ENCODE results near the gene PLP1.

DNA sequence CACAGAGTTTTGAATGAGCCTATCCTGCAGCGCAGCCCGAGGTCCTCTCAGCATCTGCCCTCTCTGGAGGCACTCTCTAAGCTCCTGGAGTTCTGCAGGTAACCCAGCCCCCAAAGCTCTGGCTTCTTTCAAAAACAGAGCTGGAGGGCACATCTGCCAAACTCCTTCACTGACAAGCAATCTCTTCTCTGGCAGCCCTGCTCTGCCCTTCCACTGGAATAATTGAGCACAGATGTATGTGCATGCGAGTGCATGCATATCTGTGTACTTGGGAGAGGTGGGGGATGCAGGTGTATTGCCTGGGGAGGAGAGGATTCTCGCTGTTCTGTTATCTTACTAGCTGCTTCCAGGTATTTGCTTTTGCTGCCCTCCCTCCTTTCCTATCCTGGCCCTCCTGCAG, 22.2 kb upstream of the PLP1 start:
- TF ChIP-seq FOSL2 (IDR thresholded peaks at IDR 0.05; ENCODE audit: borderline replicate concordance, low read depth) (no peak), TAF1 (IDR thresholded peaks at IDR 0.05; ENCODE audit: borderline replicate concordance, low read depth, low read length) (no peak), CHD2 (IDR thresholded peaks at IDR 0.05; ENCODE audit: low read length, partially characterized antibody) (peak; percentile 63), POLR2AphosphoS5 (IDR thresholded peaks at IDR 0.05; ENCODE audit: low read depth, low read length) (no peak), MXI1 (IDR thresholded peaks at IDR 0.05; ENCODE audit: low read depth, low read length) (no peak), RFX5 (IDR thresholded peaks at IDR 0.05; ENCODE audit: low read length) (no peak), ELF1 (IDR thresholded peaks at IDR 0.05) (no peak)
- TF ChIP-seq, protein P1, sequence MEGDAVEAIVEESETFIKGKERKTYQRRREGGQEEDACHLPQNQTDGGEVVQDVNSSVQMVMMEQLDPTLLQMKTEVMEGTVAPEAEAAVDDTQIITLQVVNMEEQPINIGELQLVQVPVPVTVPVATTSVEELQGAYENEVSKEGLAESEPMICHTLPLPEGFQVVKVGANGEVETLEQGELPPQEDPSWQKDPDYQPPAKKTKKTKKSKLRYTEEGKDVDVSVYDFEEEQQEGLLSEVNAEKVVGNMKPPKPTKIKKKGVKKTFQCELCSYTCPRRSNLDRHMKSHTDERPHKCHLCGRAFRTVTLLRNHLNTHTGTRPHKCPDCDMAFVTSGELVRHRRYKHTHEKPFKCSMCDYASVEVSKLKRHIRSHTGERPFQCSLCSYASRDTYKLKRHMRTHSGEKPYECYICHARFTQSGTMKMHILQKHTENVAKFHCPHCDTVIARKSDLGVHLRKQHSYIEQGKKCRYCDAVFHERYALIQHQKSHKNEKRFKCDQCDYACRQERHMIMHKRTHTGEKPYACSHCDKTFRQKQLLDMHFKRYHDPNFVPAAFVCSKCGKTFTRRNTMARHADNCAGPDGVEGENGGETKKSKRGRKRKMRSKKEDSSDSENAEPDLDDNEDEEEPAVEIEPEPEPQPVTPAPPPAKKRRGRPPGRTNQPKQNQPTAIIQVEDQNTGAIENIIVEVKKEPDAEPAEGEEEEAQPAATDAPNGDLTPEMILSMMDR (IDR thresholded peaks at IDR 0.05) = no peak
- TF ChIP-seq, protein P2, sequence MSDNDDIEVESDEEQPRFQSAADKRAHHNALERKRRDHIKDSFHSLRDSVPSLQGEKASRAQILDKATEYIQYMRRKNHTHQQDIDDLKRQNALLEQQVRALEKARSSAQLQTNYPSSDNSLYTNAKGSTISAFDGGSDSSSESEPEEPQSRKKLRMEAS (IDR thresholded peaks at IDR 0.05; ENCODE audit: low read depth) = no peak
- TF ChIP-seq, protein P3, sequence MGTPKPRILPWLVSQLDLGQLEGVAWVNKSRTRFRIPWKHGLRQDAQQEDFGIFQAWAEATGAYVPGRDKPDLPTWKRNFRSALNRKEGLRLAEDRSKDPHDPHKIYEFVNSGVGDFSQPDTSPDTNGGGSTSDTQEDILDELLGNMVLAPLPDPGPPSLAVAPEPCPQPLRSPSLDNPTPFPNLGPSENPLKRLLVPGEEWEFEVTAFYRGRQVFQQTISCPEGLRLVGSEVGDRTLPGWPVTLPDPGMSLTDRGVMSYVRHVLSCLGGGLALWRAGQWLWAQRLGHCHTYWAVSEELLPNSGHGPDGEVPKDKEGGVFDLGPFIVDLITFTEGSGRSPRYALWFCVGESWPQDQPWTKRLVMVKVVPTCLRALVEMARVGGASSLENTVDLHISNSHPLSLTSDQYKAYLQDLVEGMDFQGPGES (IDR thresholded peaks at IDR 0.05; ENCODE audit: low read depth, low read length) = no peak
- TF ChIP-seq, protein P4, sequence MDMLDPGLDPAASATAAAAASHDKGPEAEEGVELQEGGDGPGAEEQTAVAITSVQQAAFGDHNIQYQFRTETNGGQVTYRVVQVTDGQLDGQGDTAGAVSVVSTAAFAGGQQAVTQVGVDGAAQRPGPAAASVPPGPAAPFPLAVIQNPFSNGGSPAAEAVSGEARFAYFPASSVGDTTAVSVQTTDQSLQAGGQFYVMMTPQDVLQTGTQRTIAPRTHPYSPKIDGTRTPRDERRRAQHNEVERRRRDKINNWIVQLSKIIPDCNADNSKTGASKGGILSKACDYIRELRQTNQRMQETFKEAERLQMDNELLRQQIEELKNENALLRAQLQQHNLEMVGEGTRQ (IDR thresholded peaks at IDR 0.05; ENCODE audit: borderline replicate concordance, low read depth, low read length) = no peak
